Activated naive CD8-positive, alpha-beta T cell treated with anti-CD3 and anti-CD28 coated beads, Interleukin-2, amount 50 U/mL, for 24 hours (primary cell): ENCODE data around the gene SPI1.

Experiments used
- ATAC-seq: fragments of 150-1000 bp; cut with Tn5 transposase; one replicate; pipeline ENCODE4 v1.10.0; 2021
- DNase-seq: peaks from one replicate; pipeline ENCODE4 v3.0.0; 2021
- H3K27ac Mint-ChIP-seq: one replicate; pipeline ENCODE4 v1.8.0; 2021; ENCODE audit warnings: mild to moderate bottlenecking, mixed read lengths
- H3K27me3 Mint-ChIP-seq: one replicate; pipeline ENCODE4 v1.8.0; 2021; ENCODE audit warnings: mixed read lengths
- H3K36me3 Mint-ChIP-seq: one replicate; pipeline ENCODE4 v1.8.0; 2021; ENCODE audit warnings: low read depth, mixed read lengths
- H3K4me1 Mint-ChIP-seq: one replicate; pipeline ENCODE4 v1.8.0; 2021; ENCODE audit warnings: mixed read lengths
- H3K4me3 Mint-ChIP-seq: one replicate; pipeline ENCODE4 v1.8.0; 2021; ENCODE audit warnings: mild to moderate bottlenecking, moderate library complexity, mixed read lengths
- H3K9me3 Mint-ChIP-seq: one replicate; pipeline ENCODE4 v1.8.0; 2021; ENCODE audit warnings: mixed read lengths

The SPI1 gene

DNA sequence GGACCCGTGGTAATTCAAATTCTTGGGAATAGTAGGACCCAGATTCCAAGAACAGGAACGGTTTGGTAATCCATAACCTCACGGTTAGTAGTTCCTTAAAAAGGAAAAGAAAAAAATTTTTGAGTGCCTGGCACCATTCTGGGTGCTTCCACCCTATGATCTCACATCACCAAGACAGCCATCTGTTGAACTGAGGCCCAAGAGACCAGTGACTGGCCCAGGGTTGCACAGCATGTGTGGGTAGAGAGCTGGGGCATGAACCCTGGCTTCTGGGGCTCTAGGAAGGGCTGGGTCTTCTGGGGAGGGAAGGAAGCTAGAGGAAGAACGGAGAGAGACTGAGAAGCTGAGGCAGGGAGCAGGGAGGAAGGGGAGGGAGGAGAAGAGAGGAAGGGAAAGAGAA is 4.7 kb upstream of the SPI1 start:
- ATAC-seq (no peak), DNase-seq (no peak)
- Mint-ChIP-seq H3K9me3 (no peaks in the 10 kb centered on the region), H3K36me3 (no peaks in the 10 kb centered on the region), H3K4me3 (no peak overlapping the region), H3K4me1 (peaks cover 4% of the 10 kb centered on the region), H3K27me3 (no peaks in the 10 kb centered on the region), H3K27ac (no peak overlapping the region)

DNA sequence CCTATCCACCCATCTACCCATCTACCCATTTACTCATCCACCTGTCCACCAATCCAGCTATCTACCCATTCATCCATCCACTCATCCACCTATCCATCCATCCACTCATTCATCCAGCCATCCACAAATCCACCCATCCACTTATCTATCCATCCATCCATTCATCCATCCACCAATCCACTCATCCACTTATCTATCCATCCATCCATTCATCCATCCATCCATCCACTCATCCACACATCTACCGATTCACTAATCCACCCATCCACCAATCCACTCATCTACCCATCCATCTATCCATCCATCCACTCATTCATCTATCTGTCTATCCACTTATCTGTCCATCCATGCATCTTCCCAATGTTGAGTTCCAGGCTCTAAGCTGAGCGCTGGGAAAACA is 1.7 kb upstream of the SPI1 start:
- H3K27ac Mint-ChIP-seq = no peak overlapping the region
- H3K4me3 Mint-ChIP-seq = no peak overlapping the region
- peaks cover 4% of the 10 kb centered on the region for H3K4me1 Mint-ChIP-seq
- DNase-seq (no peak), ATAC-seq (no peak)
- H3K27me3 Mint-ChIP-seq = no peaks in the 10 kb centered on the region
- H3K36me3 Mint-ChIP-seq = no peaks in the 10 kb centered on the region
- H3K9me3 Mint-ChIP-seq = no peaks in the 10 kb centered on the region

DNA sequence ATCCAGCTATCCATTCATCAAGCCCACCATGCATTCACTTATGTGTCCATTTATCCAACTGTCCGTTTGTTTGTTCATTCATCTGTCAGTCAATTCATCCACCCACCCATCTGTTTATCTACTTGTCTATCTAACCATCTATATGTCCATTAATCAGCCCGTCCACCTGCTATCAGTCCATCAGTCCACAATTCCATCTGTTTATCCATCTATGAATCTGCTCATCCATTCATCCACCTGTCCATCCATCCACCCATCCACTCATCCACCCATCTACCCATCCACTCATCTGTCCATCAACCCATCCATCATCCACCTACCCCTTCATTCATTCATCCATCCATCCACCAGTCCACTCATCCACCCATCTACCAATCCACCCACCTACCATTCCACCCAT is 970 bp upstream of the SPI1 start:
- Mint-ChIP-seq H3K27ac (no peak overlapping the region), H3K27me3 (no peaks in the 10 kb centered on the region), H3K4me3 (no peak overlapping the region), H3K9me3 (no peaks in the 10 kb centered on the region), H3K4me1 (peaks cover 11% of the 10 kb centered on the region), H3K36me3 (no peaks in the 10 kb centered on the region)
- ATAC-seq (no peak), DNase-seq (no peak)

DNA sequence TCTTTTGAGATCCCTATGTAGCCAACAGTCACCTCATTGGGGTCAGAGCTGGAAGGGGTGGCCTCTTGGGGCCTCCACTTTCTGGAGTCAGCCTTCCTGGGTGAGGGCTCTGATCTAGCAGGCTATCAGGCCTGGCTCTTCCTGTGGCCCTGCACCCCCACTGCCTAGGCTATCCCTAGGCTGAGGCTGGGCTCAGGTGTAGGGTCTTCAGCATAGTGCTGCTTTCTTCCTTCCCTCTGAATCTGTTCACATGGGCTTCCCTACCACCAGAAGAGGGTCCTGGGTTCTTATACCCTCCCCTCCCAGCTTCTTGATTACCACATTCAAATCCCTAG is 456 bp upstream of the SPI1 start:
- DNase-seq = no peak
- H3K27me3 Mint-ChIP-seq = no peaks in the 10 kb centered on the region
- H3K9me3 Mint-ChIP-seq = no peaks in the 10 kb centered on the region
- ATAC-seq = no peak
- H3K4me3 Mint-ChIP-seq = peak overlapping the region; percentile 69
- no peaks in the 10 kb centered on the region for H3K36me3 Mint-ChIP-seq
- peaks cover 16% of the 10 kb centered on the region for H3K4me1 Mint-ChIP-seq
- peak overlapping the region; percentile 74 for H3K27ac Mint-ChIP-seq

DNA sequence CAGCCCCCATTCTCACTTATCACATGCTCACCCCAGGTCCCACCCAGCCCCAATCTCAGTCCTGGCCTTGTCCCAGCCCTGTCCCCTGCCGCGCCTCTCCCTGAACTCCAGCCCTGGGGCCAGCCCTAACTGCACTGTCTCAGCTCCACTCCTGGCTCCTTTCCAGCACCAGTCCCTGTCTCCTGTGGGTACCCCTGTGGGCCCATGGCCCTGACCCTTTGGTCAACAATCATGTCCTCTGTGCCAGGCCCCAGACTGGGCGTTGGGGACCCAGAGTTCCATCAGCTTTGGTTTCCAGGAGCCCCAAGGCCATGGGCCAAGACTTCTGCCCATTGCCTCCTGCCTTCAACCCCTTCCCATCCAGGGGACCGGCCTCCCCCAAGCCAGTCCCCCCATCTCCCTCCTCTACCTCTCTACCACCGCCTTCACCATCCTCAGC is 757 bp downstream of the SPI1 start:
- Mint-ChIP-seq H3K27ac (no peak overlapping the region), H3K9me3 (no peaks in the 10 kb centered on the region), H3K36me3 (no peaks in the 10 kb centered on the region), H3K4me3 (peak overlapping the region; percentile 69), H3K27me3 (no peaks in the 10 kb centered on the region), H3K4me1 (peaks cover 18% of the 10 kb centered on the region)
- no peak for ATAC-seq
- no peak for DNase-seq

DNA sequence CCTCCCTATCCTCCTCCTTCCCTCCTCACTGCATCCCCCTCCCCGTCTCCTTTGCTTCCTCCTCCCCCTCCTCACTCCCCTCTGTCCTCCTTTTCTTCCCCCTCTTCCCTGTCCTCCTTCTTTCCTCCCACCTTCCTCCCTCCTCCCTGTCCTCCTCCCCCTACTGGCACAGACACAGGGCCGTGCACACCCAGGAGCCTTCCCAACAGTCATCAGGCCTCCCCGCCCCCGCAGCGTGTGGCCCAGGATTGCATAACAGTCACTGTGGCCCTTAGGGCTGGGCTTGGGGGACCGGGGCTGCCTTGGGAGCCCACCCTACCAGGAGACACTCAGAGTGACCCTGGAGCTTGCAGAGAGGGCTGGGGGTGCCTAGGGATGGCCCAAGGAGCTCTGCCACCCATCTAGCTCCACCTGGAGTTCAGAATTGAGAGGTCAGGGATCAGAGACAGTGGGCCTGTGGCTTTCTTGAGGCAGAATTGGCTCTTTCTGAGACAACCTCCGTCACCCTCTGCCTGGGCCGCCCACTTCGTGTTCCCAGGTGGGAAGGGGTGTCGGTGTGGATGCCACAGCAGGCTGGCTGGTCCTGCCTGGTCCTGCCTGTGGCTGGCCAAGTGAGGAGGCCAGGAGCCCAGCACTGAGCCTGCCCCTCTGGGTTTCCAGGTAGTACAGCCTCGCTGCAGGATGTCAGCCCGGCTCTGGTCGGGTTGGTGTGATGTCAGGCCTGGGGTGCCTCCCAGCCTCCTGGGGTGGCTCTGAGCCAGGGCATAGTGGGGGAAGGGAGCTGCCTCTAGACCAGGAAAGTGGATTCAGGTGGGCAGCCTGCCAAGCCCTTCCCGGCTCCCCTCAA is 1.6 kb downstream of the SPI1 start:
- Mint-ChIP-seq H3K36me3 (no peaks in the 10 kb centered on the region), H3K27me3 (no peaks in the 10 kb centered on the region), H3K9me3 (no peaks in the 10 kb centered on the region), H3K4me1 (peaks cover 18% of the 10 kb centered on the region), H3K4me3 (peak overlapping the region; percentile 69), H3K27ac (no peak overlapping the region)
- ATAC-seq = no peak
- DNase-seq = no peak

DNA sequence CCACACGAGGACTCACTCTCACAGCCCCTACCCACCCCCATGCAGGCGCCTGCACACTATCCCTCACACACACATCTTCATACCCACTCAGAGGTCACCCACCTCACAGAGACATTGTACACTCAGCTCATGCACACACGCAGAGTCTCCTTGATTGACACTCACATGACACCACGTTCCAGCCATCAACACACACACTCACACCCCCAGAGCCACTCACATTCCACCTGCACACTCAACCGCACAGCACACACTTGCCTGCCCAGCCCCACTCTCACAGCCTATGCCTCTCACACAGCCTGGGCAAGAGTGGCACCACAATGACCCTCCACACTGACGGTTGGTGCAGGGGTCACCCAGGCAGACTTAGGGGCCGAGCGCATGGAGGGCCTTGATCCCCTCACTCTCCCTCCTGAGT is 2.2 kb downstream of the SPI1 start:
- H3K4me1 Mint-ChIP-seq = peaks cover 18% of the 10 kb centered on the region
- H3K9me3 Mint-ChIP-seq = no peaks in the 10 kb centered on the region

DNA sequence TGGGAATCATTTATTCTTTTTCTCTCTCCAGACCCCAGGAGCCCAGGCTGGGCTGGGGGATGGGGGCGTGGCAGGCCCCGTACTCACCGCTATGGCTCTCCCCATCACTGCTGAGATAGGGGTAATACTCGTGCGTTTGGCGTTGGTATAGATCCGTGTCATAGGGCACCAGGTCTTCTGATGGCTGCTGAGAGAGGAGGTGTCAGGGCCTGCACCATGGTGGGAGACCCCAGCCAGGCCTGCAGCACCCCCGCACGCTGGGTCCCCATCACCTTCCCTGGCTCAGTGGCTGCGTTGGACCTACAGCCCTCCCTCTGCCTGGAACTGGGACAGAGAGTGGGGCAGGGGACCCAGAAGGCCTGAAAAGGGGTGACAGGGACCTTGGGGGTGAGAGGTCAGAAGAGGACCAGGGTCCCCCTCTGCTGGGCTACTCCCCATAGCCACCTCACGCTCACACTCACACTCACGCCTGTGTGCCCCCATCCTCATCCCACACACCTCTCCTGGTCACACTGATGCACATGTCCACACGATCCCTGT is 2.7 kb downstream of the SPI1 start:
- no peaks in the 10 kb centered on the region for H3K36me3 Mint-ChIP-seq
- DNase-seq (no peak), ATAC-seq (no peak)
- H3K27ac Mint-ChIP-seq = no peak overlapping the region
- H3K27me3 Mint-ChIP-seq = no peaks in the 10 kb centered on the region
- no peak overlapping the region for H3K4me3 Mint-ChIP-seq
- no peaks in the 10 kb centered on the region for H3K9me3 Mint-ChIP-seq
- peaks cover 21% of the 10 kb centered on the region for H3K4me1 Mint-ChIP-seq

More for the DNA sequence above, 2.2 kb downstream of the SPI1 start:
- ATAC-seq (no peak), DNase-seq (no peak)
- Mint-ChIP-seq H3K4me3 (no peak overlapping the region), H3K27me3 (no peaks in the 10 kb centered on the region), H3K27ac (no peak overlapping the region), H3K36me3 (no peaks in the 10 kb centered on the region)

DNA sequence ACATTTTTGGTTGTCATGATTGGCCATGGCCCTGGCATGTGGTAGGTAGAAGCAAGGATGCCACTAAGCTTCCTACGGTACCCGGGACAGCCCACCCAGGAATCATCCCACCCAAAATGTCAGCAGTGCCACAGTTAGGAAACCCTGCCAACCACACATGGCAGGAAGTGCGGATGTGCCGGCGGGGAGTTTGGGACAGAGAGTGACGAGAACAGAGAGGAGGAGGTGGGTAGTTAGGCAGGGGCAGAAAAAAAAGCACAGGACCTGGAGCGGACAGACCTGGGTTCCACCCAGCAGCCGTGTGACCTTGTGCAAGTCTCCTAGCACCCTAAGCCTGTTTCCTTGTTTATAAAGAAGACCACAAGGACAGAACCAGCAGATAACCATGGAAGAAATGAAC is 3.3 kb downstream of the SPI1 start:
- ATAC-seq (no peak), DNase-seq (no peak)
- H3K36me3 Mint-ChIP-seq = no peaks in the 10 kb centered on the region
- H3K4me1 Mint-ChIP-seq = peaks cover 24% of the 10 kb centered on the region
- no peak overlapping the region for H3K27ac Mint-ChIP-seq
- H3K27me3 Mint-ChIP-seq = no peaks in the 10 kb centered on the region
- no peaks in the 10 kb centered on the region for H3K9me3 Mint-ChIP-seq
- H3K4me3 Mint-ChIP-seq = no peak overlapping the region

DNA sequence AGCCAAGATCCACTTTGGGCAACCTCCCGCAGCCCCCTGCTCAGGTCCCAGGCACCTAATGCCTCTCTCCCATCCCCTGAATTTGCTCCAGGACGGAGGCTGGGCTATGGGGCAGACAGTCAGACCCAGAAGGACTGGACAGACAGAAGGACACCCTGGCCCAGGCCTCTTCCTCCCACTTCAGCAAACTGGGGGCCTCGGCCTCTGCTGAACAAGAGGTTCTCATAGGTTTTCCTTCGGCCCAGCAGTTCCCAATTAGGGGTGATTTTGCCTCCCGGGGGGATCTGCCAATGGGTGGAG is 3.7 kb downstream of the SPI1 start:
- H3K4me1 Mint-ChIP-seq = peaks cover 27% of the 10 kb centered on the region
- H3K9me3 Mint-ChIP-seq = no peaks in the 10 kb centered on the region
- DNase-seq (no peak), ATAC-seq (no peak)
- no peaks in the 10 kb centered on the region for H3K36me3 Mint-ChIP-seq
- no peak overlapping the region for H3K4me3 Mint-ChIP-seq
- no peaks in the 10 kb centered on the region for H3K27me3 Mint-ChIP-seq
- H3K27ac Mint-ChIP-seq = no peak overlapping the region

DNA sequence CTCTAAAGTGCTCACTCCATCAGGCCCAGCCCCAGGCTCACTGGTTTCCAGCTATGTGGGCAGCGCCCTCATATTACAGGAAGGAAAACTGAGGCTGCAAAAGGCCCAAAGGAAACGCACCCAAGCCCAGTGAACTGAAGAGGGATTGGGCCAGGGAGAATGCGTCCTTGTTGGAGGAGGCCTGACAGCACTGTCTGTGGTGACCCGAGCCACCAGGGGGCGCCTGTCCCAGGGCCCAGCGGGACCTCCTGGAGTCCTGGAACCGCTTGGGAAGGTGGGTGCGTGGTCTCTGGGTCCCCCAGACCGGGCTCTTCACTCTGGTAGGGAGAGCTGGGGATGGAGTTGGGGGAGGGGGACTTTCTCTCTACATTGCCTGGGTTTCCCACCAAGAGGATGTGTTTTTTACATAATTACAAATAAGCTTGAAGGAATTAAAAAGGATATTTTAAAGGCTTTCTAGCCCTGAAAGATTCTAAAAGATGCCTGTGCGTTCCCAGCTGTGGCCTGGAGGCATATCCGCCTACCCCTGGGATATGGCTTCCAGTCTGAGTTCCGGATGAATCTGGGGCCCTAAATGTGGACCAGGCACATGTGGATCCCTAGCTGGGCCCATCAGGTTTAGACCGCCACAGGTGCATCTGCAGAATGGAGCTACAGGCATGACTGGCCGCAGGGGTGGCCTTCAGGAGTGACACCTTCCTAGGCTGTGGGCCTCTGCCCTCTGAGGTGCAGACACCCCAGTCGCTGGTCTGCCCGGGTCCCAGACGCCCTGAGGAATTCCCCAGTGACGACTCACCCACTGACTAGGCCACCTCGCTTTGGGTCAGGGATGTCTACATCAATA is 4.2 kb downstream of the SPI1 start:
- Mint-ChIP-seq H3K27ac (no peak overlapping the region), H3K9me3 (no peaks in the 10 kb centered on the region), H3K4me3 (no peak overlapping the region), H3K4me1 (peaks cover 33% of the 10 kb centered on the region), H3K36me3 (no peaks in the 10 kb centered on the region), H3K27me3 (no peaks in the 10 kb centered on the region)
- peak; percentile 75 for ATAC-seq
- peak; percentile 92 for DNase-seq

DNA sequence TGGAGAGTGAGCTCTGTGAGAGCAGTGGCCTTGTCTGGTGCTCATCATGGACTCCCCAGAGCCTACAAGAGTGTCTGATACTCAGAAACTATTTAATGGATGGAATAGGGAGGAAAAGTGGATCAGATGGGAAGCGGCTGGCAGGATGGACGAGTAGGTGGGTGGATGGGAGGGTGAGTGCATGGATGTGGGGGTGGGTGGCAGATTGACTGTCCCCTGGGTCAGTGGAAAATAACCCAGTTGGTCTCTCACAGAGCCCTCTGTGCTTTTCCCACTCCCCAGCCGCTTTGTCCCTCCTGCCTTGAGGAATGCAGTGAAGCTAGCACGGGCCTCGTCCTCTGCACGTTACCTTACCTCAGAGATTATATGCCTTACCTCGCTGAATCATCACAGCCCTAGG is 5.9 kb downstream of the SPI1 start:
- DNase-seq (no peak), ATAC-seq (no peak)
- H3K27ac Mint-ChIP-seq = no peak overlapping the region
- no peaks in the 10 kb centered on the region for H3K27me3 Mint-ChIP-seq
- no peaks in the 10 kb centered on the region for H3K36me3 Mint-ChIP-seq
- H3K4me3 Mint-ChIP-seq = no peak overlapping the region
- H3K9me3 Mint-ChIP-seq = no peaks in the 10 kb centered on the region
- H3K4me1 Mint-ChIP-seq = peaks cover 42% of the 10 kb centered on the region

DNA sequence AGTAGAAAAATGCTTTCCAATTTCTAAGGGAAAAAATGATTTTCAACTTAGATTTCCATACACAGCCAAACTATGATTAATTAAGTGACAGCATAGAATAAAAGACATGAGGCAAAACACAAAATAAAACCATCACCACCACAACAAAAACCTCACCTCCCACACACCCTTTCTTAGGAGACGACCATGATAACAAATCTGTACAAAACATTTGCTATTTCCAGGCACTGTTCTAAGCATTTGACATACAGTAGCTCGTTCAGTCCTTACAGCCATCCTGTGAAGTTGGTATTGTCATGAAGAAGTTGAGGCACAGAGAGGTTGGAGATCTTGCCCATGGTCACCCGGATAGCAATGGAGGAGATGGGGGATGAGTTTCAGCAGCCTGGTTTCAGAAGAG is 8.7 kb downstream of the SPI1 start:
- Mint-ChIP-seq H3K27me3 (peaks cover 4% of the 10 kb centered on the region), H3K36me3 (no peaks in the 10 kb centered on the region), H3K4me1 (peaks cover 42% of the 10 kb centered on the region), H3K27ac (peak overlapping the region; percentile 89), H3K4me3 (peak overlapping the region; percentile 38), H3K9me3 (no peaks in the 10 kb centered on the region)
- no peak for DNase-seq
- peak; percentile 25 for ATAC-seq

DNA sequence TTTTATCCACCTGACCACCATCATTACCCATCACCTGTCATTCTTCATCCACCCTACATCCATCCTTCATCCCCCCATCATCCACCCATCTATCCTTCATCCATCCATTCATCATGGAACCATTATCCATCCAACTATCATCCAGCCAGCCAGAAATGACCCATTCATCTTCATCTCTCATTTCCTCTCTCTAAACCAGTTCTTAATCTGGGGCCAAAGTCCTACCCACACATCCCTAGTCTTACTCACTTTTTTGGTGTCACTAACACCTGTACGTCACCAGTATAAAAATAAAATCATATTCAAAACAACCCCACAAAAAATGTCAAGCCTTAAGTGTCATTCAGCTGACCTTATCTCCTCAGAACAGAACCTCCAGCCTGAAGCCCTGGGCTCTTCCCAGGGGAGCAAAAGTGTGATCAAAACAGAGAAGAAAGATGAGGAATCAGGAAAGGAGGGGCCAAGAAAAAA is 12.3 kb downstream of the SPI1 start:
- peaks cover 4% of the 10 kb centered on the region for H3K27me3 Mint-ChIP-seq
- no peaks in the 10 kb centered on the region for H3K9me3 Mint-ChIP-seq
- no peak for ATAC-seq
- no peak overlapping the region for H3K4me3 Mint-ChIP-seq
- peaks cover 35% of the 10 kb centered on the region for H3K4me1 Mint-ChIP-seq
- no peaks in the 10 kb centered on the region for H3K36me3 Mint-ChIP-seq
- no peak for DNase-seq
- peak overlapping the region; percentile 41 for H3K27ac Mint-ChIP-seq

DNA sequence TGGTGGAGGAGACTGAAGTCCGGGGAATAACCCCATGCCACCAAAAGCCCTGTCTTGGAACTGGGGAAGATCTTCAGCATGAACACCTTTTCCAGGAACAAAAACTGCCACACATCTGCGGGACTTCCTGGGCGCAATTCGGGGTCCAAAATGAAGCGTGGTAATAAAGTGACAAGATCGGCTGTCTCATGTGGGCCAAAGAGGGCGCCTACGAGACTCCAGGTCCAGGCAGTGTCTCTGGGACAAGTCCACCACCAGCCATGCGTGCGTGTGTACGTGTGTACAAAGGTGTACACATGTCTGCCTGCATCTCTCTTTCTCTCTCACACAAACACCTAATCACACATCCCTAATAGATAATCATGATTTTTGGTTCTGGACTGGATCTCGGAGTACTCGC is 16.9 kb downstream of the SPI1 start:
- DNase-seq (no peak), ATAC-seq (no peak)
- Mint-ChIP-seq H3K4me1 (peaks cover 24% of the 10 kb centered on the region), H3K4me3 (no peak overlapping the region), H3K9me3 (no peaks in the 10 kb centered on the region), H3K36me3 (no peaks in the 10 kb centered on the region), H3K27me3 (peaks cover 2% of the 10 kb centered on the region), H3K27ac (peak overlapping the region; percentile 23)
